Right kidney (tissue), 1 donor: ENCODE results near the gene GDF15.
"Not testable (repeated sequence)": the region's sequence is repeated elsewhere in the genome, so short reads cannot be mapped to it uniquely, and the experiment has no call there.

Source experiments
- DNase-seq: peaks from one replicate; pipeline ENCODE4 v3.0.0-alpha.2; 2016

Gene GDF15

DNA sequence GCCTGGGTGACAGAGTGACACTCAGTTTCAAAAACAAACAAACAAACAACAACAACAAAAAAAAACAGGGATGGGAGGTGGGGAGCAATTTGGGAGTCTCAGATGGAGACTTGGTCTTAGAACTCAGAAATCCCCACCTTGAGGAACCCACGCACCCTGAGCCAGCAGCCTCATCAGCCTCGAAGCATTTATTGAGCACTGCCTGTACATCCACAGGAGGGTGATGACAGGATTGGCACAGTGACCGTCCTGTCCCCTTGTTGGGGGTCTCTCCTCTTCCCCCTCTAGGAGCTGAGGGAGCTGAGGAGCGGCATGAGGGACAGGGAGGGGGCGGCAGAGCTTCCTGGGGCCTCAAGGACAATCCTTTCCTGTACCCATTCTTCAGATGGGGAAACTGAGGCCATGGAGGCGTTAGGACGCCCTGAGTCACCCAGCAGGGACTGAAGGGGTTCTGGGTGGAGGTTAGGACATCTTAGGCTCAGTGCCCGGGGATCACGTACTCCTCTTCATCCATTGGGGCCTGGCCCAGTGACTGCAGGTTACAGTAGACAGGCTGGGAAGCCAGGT is 5.6 kb downstream of the GDF15 start:
- DNase-seq = no peak

DNA sequence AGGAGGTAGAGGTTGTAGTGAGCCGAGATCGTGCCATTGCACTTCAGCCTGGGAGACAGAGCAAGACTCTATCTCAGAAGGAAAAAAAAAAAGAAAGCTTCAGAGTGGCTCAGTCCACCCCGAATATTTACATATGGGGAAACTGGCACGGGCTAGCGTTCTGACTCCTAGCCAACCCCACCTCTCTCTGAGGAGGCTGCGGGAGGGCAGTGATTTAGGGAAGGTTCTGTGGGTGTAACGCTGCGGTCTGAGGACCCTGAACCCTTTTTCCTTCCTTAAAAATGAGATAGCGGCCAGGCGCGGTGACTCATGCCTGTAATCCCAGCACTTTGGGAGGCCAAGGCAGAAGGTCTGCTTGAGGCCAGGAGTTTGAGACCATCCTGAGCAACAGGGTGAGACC is 6.5 kb downstream of the GDF15 start:
- no peak for DNase-seq

GRCh38 chr19:18392926-18393325 is 7.0 kb downstream of the GDF15 start:
- no peak for DNase-seq

GRCh38 chr19:18393836-18394235 is 7.9 kb downstream of the GDF15 start:
- no peak for DNase-seq

DNA sequence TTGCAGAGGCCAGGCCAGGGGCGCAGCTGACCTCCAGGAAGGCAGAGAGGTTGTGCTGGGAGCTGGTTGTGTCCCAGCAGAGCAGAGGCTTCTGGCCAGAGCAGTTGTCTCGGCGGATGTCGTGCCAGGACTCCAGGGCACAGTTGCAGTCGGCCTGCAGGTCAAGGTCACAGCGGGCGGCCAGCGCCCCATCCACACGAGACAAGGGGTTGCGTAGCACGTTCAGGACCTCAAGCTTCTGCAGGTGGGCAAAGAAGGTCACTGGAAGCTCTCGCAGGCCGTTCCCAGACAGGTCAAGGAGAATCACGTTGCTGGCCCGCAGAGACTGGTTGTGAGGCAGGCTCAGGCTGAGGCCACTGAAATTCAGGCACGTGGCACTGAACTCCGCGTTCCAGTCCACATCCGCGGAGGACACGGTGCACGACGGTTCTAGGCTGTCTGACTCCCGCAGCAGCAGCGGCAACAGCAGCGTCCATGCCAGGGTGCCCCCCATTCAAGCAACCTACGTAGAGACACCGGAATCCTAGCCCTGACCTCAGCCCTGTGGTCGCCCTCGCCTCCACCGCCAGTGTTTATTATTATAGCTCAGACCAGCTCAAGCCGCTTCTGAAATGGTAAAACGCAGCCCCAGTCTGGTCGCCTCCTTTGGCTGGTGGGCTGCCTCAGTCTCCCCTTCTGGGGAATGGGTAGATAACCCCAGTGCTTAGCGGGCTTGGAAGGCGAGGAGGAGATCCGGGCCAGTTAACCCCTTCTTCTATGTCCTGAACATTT is 10.7 kb downstream of the GDF15 start:
- DNase-seq = no peak

GRCh38 chr19:18397242-18398202 is 11.6 kb downstream of the GDF15 start, which contains the start of gene LRRC25:
Gene LRRC25 (minus strand): TSS chr19:18397622. CDS start chr19:18396963, 659 bp downstream.
- DNase-seq = no peak

GRCh38 chr19:18399008-18399407 is 13.1 kb downstream of the GDF15 start:
- no peak for DNase-seq

DNA sequence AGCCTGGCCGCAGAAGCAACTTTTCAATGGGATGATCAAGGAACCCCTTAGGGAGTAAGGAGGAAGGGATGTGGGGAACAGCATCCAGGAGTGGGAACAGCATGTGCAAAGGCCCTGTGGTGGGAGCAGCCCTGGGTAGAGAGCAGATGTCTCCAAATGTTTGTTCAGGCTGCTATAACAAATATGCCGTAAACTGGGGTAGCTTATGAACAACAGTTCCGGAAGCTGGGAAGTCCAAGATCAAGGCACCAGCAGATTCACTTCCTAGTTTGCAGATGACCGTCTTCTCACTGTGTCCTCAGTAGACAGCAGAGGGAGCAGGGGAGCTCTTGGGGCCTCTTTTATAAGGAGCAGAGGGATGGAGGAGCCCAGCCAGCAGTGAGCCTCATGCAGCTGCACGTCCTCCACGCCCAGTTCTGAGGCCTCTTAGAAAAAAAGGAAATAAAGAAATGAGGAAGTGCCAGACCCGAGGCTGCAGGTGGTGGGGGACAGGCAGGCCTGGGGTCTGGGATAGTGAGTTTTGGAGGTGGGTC is 15.7 kb downstream of the GDF15 start:
- no peak for DNase-seq

- DNase-seq = not testable (repeated sequence)
Measured at GRCh38 chr19:18402455-18403248, 16.7 kb downstream of the GDF15 start.

DNA sequence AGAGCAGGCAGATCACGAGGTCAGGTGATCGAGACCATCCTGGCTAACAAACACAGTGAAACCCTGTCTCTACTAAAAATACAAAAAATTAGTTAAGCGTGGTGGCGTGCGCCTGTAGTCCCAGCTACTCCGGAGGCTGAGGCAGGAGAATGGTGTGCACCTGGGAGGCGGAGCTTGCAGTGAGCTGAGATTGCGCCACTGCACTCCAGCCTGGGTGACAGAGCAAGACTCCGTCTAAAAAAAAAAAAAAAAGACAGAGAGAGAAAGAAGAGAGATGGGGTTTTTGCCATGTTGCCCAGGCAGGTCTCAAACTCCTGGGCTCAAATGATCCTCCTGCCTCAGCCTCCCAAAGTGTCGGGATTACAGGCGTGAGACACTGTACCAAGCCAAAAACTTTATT is 19.8 kb downstream of the GDF15 start:
- DNase-seq = not testable (repeated sequence)

GRCh38 chr19:18406749-18407148 is 20.8 kb downstream of the GDF15 start:
- no peak for DNase-seq

- no peak for DNase-seq
Measured at GRCh38 chr19:18408053-18408476, 22.1 kb downstream of the GDF15 start.

DNA sequence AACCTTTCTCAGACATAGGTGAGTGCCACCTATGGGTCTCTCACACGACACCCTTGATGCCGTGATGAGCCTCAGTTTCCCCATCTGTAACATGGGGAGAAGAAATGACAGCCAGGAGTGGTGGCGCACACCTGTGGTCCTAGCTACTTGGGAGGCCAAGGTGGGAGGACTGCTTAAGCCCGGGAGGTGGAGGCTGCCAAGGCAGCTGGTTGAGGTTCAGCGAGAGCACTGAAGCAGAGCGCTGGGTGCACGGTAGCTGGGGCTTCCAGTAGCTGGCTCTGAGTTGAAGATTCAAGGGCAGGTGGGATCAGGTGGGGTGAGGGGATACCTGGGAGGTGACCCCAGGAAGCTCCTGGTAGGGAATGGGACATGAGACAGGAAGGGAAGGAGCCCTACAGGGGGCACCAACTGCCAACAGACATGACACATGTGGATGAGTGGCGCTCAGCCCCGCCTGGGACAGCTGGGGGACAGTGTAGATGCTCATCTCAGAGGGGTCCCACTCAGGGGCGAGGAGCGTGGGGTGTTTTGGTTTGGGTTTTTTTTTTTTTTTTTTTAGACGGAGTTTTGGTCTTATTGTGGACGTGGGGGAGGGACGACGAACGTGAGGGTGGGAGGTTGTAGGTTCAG is 26.8 kb downstream of the GDF15 start:
- no peak for DNase-seq

DNA sequence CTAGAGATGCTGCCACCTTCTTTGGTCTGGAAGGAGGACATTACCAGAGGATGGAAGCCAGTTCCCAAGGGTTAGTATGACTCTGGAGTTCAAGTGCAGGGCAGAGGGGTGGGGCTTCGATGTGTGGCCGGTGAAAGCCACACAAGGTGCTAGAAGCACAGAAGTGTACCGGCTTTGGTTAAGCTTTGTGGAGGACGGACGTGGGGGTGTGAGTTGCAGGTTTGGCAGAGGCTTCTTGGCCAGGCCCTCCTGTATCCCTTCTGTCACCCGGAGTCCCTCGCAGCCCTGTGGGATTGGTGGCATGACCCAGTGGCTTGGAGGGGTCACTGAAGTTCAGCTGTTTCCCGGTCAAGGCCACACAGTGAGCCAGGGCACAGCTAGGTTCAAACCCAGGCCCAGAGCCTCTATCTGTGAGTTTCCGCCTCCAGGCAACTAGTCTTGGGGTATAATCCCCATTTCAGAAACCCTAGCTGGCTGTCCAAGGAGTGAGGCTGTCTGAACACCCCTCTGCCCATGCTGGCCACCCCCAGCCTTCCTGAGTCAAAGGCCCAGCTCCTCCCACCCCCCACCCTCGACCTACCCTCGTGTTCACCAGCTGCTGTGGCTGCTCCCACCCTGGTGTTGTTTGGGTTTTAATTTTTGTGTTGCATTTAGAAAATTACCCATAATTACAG is 28.7 kb downstream of the GDF15 start:
- no peak for DNase-seq

- DNase-seq = peak; percentile 86
Measured at GRCh38 chr19:18415178-18415867, 29.4 kb downstream of the GDF15 start.

- DNase-seq = peak; percentile 90
Measured at GRCh38 chr19:18416778-18417249, 30.9 kb downstream of the GDF15 start.

DNA sequence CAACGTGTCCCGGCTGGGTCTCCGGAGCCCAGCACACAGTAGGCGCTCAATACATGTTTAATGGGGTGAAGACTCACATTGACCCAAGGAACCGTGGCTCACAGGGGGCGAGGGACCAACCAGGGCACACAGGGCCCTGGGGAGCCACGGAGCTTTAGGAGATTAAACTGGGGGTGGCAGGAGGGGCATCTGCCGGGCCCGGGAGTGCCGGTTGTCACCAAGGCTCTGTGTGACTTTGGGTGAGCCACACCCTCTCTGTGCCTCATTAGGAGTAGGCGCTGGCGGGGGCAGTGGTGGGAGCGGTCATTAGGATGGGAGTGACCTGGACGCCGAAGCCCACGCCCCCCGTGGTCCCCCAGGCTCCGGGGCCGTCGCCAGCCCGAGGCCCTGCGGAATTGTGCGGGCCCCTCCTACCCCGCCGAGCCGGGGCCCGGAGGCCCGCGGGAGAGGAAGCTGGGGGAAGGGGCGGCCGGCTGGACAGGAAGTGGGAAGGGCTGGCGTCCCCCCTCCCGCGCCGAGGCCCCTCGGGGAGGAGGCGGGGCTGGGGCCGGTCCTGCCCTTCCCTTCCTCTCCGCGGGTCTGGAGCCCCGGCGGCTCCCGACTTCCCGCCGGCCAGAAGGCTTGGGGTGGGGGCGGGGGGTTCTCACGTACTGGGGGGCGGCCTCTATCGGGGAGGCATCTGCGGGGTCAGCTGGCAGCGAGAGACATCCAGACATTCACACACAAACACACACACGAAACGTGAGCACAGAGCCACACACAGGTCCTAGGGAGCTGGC is 31.5 kb downstream of the GDF15 start:
- DNase-seq = peak; percentile 90

DNA sequence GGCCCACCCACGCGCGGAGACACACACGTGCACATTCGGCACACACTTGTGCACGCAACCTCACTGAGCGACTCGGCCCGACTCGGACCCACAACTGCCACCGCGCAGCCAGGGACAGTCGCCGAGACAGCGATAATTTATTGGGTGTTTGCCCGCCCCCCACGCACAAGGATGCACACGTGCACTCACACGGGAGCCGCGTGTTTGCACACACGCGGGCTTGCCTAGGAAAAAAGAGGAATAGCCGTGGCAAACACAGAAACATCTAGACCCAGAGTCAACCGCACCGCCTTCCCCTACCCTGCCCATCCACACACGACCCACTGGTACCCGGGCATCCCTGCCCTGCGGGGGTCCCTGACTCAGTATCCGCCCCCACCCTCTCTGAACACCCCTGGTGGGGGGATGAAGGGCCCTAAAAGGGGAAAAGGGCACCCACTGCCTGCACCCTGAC is 32.1 kb downstream of the GDF15 start:
- peak; percentile 68 for DNase-seq
